Measurements from ENCODE around the gene BMAL1.

DNA sequence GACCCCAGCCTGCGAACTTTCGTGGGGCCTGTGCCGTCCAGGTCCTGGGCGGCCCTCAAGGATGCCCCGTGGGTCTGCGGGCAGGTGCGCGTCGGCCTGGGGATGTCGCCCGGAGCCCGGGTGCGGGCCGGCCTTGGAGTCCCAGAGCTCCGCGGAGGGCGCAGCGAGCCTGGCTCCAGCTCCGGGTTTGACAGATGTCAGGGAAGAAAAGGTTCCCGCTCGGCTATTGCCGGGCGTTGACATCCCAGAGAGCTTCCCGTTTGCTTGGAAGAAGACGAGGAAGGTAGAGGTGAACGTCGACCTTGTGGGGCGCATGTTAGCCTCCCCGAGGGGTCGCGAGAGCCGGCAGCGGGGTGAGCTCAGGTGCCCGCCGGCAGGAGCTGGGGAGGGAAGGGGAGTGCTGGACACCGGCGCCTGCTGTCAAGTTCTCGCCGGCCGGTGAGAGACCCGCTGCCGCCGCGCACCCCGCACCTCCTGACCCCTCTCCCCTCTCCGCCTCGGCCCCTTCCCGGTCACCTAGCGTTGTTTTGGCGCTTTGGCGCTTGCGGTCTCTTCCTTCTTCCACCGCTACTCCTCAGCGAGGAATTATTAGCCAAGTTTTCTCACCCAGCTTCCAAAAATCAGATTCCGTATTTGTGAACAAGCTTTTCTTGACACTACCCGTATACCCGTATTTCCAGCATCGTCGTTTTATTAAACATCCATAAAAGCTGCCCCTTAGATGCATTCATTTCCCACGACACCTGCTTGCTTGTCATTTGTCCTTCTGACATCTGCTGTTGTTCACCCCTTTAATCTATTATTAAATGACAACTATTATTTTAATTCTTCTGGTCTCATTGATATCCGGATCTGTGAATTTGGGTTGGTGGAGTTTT is 1.3 kb downstream of the BMAL1 start:
- TF ChIP-seq POLR2AphosphoS5 (IDR thresholded peaks at IDR 0.05), result no peak
- TF ChIP-seq, protein P1, sequence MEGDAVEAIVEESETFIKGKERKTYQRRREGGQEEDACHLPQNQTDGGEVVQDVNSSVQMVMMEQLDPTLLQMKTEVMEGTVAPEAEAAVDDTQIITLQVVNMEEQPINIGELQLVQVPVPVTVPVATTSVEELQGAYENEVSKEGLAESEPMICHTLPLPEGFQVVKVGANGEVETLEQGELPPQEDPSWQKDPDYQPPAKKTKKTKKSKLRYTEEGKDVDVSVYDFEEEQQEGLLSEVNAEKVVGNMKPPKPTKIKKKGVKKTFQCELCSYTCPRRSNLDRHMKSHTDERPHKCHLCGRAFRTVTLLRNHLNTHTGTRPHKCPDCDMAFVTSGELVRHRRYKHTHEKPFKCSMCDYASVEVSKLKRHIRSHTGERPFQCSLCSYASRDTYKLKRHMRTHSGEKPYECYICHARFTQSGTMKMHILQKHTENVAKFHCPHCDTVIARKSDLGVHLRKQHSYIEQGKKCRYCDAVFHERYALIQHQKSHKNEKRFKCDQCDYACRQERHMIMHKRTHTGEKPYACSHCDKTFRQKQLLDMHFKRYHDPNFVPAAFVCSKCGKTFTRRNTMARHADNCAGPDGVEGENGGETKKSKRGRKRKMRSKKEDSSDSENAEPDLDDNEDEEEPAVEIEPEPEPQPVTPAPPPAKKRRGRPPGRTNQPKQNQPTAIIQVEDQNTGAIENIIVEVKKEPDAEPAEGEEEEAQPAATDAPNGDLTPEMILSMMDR (IDR thresholded peaks at IDR 0.05), result no peak
- no peak for TF ChIP-seq POLR2A (IDR thresholded peaks at IDR 0.05)

All from sigmoid colon (tissue), 4 donors.